ENCODE data around the gene NFIA. TPM values are rescaled to one million over a fixed set of nuclear protein-coding genes. Genes with fewer than 3 reads are reported as not detected.

NFIA gene
- total RNA-seq, 1 experiment from 2014 or later = 0.35 TPM

DNA sequence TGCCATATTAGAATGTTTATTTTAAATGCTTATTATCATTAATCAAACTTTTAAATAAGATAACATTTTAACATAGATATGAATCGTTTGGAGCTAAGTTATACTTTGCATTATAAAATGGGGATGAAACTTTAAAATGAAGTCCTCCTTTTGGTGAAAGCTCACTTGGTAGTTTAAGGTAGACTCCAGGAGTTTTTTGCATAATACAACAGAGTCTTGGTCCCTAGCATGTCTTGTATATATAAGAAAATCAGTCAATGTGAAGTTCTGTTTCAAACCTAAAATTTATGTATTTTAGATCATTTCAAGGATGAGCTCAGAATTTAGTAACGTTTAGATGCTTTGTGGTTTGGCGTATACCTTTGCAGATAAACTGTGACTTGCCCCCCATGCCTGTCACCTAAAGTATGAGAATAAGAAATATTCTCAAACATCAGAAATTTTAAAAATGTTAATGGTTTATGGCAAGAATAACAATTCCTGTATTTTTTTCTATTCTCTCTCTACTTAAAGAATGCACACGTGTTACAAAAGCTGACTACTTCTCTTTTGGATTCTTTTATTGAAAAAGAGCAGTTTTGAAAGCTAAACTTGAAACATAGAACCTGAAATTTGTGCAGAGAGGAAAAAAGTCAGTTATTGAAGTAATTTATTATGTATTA is 3.8 kb downstream of the NFIA start:
- no peak overlapping the region for H3K18ac ChIP-seq (ENCODE audit: insufficient read length, low read depth, low read length)
- Mint-ChIP-seq H3K27me3 (ENCODE audit: low read depth) (peaks cover 47% of the 10 kb centered on the region), H3K36me3 (ENCODE audit: insufficient read depth in 1 of 3, low read depth in 3 of 3) (peaks cover 0 to 3% (median 0%) of the 10 kb centered on the region in 3 experiments; a peak in 2 of 7 replicates), H3K9me3 (peaks cover 0 to 3% of the 10 kb centered on the region in 2 experiments; a peak in 3 of 5 replicates), H3K27ac (no peak overlapping the region), H3K4me1 (peaks cover 16 to 22% of the 10 kb centered on the region in 2 experiments), H3K4me3 (no peak overlapping the region)
- no peak overlapping the region for H2AK5ac ChIP-seq (ENCODE audit: insufficient read length, low read length)
- no peaks in the 10 kb centered on the region for H3K9me3 ChIP-seq (ENCODE audit: control insufficient read depth, low read depth, low read length)
- no peak overlapping the region for H3K9ac ChIP-seq (ENCODE audit: extremely low read depth, insufficient read length, low read length)
- TF ChIP-seq, protein P1, sequence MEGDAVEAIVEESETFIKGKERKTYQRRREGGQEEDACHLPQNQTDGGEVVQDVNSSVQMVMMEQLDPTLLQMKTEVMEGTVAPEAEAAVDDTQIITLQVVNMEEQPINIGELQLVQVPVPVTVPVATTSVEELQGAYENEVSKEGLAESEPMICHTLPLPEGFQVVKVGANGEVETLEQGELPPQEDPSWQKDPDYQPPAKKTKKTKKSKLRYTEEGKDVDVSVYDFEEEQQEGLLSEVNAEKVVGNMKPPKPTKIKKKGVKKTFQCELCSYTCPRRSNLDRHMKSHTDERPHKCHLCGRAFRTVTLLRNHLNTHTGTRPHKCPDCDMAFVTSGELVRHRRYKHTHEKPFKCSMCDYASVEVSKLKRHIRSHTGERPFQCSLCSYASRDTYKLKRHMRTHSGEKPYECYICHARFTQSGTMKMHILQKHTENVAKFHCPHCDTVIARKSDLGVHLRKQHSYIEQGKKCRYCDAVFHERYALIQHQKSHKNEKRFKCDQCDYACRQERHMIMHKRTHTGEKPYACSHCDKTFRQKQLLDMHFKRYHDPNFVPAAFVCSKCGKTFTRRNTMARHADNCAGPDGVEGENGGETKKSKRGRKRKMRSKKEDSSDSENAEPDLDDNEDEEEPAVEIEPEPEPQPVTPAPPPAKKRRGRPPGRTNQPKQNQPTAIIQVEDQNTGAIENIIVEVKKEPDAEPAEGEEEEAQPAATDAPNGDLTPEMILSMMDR (conservative IDR thresholded peaks at IDR 0.05) = no peak
- no peak overlapping the region for H4K91ac ChIP-seq (ENCODE audit: insufficient read length, low read depth, low read length)
- no peak overlapping the region for H2AFZ ChIP-seq (ENCODE audit: low read length)
- no peak overlapping the region for H3K14ac ChIP-seq (ENCODE audit: insufficient read depth, low read length)
- H3T11ph ChIP-seq (ENCODE audit: low read length) = no peak overlapping the region
- H3K79me1 ChIP-seq (ENCODE audit: insufficient read depth, low read depth, low read length, poor library complexity, severe bottlenecking) = no peaks in the 10 kb centered on the region
- peaks cover 17% of the 10 kb centered on the region for H3K23me2 ChIP-seq (ENCODE audit: insufficient read length, low read depth, low read length, poor library complexity, severe bottlenecking)
- no peaks in the 10 kb centered on the region for H3K79me2 ChIP-seq (ENCODE audit: insufficient read depth, low read length)
- H3K4me2 ChIP-seq (ENCODE audit: insufficient read depth, insufficient read length, low read length) = no peak overlapping the region
- no peak overlapping the region for H2BK20ac ChIP-seq (ENCODE audit: low read depth, low read length, poor library complexity, severe bottlenecking)
- H4K5ac ChIP-seq (ENCODE audit: insufficient read length, low read depth, low read length) = no peak overlapping the region
- no peak overlapping the region for H3K23ac ChIP-seq (ENCODE audit: insufficient read length, low read depth, low read length)
- DNase-seq = no peak
- H3K4me1 ChIP-seq (ENCODE audit: insufficient read depth, low read length) = peaks cover 7% of the 10 kb centered on the region; the same call in 1 of the 2 replicates
- no peak overlapping the region for H2BK15ac ChIP-seq (ENCODE audit: low read depth, low read length)
- no peak overlapping the region for H4K8ac ChIP-seq (replicated peaks; ENCODE audit: insufficient read length, low read depth, low read length)
- H3K56ac ChIP-seq (ENCODE audit: insufficient read length, low read depth, low read length) = no peak overlapping the region
- H3K27me3 ChIP-seq (ENCODE audit: insufficient read depth, low read length) = peaks cover 22% of the 10 kb centered on the region; the same call in 1 of the 2 replicates
- no peak overlapping the region for H3K4ac ChIP-seq (ENCODE audit: low read depth, low read length)
- no CpG with 5 or more reads among the region's 4 CpGs for WGBS (ENCODE audit: extremely low coverage, insufficient read length, low lambda C conversion rate)
- no peak overlapping the region for H2BK120ac ChIP-seq (ENCODE audit: low read depth, low read length, poor library complexity, severe bottlenecking)
- H2BK12ac ChIP-seq (ENCODE audit: insufficient read length, low read depth, low read length) = no peak overlapping the region
- H3K27ac ChIP-seq (ENCODE audit: insufficient read length, low read depth, low read length) = no peak overlapping the region
- H2BK5ac ChIP-seq (ENCODE audit: insufficient read length, low read length) = no peak overlapping the region
- H4K20me1 ChIP-seq (ENCODE audit: control insufficient read depth, insufficient read depth, insufficient read length) = no peaks in the 10 kb centered on the region

All from H9 (cell line).